ENCODE results near the gene WFS1. TPM values are rescaled to one million over a fixed set of nuclear protein-coding genes. Genes with fewer than 3 reads are reported as not detected.

Gene WFS1
- total RNA-seq, 2 donors from 2014 or later: 77.9 to 131 TPM

GRCh38 chr4:6329478-6330383, 60.1 kb downstream of the WFS1 start:
- no peak for TF ChIP-seq CTCF (IDR thresholded peaks at IDR 0.05)
- Histone ChIP-seq H3K36me3 (no peaks in the 10 kb centered on the region), H3K27me3 (replicated peaks; ENCODE audit: insufficient read depth) (no peaks in the 10 kb centered on the region), H3K4me1 (ENCODE audit: control insufficient read depth in 1 of 2, low read depth in 2 of 2) (no peaks in the 10 kb centered on the region), H3K9me3 (no peaks in the 10 kb centered on the region), H3K27ac (no peak overlapping the region), H3K4me3 (no peak overlapping the region)
- DNase-seq (ENCODE audit: low spot score): no peak
- ATAC-seq (ENCODE audit: insufficient number of reproducible peaks, low FRiP score, low read depth): no peak

GRCh38 chr4:6330384-6330767, 60.7 kb downstream of the WFS1 start:
- Histone ChIP-seq H3K4me3 (no peak overlapping the region), H3K27me3 (replicated peaks; ENCODE audit: insufficient read depth) (no peaks in the 10 kb centered on the region), H3K36me3 (no peaks in the 10 kb centered on the region), H3K4me1 (ENCODE audit: control insufficient read depth in 1 of 2, low read depth in 2 of 2) (no peaks in the 10 kb centered on the region), H3K27ac (no peak overlapping the region), H3K9me3 (no peaks in the 10 kb centered on the region)
- DNase-seq (ENCODE audit: low spot score): no peak
- no peak for TF ChIP-seq CTCF (IDR thresholded peaks at IDR 0.05)
- ATAC-seq (ENCODE audit: insufficient number of reproducible peaks, low FRiP score, low read depth): no peak

GRCh38 chr4:6331018-6331417, 61.4 kb downstream of the WFS1 start:
- Histone ChIP-seq H3K27me3 (replicated peaks; ENCODE audit: insufficient read depth) (no peaks in the 10 kb centered on the region), H3K9me3 (no peaks in the 10 kb centered on the region), H3K36me3 (no peaks in the 10 kb centered on the region), H3K4me3 (no peak overlapping the region), H3K4me1 (ENCODE audit: control insufficient read depth in 1 of 2, low read depth in 2 of 2) (no peaks in the 10 kb centered on the region), H3K27ac (no peak overlapping the region)
- DNase-seq (ENCODE audit: low spot score) (no peak), ATAC-seq (ENCODE audit: insufficient number of reproducible peaks, low FRiP score, low read depth) (no peak)
- TF ChIP-seq CTCF (IDR thresholded peaks at IDR 0.05): no peak

GRCh38 chr4:6331468-6331867, 61.8 kb downstream of the WFS1 start:
- Histone ChIP-seq H3K4me1 (ENCODE audit: control insufficient read depth in 1 of 2, low read depth in 2 of 2) (no peaks in the 10 kb centered on the region), H3K36me3 (no peaks in the 10 kb centered on the region), H3K27me3 (replicated peaks; ENCODE audit: insufficient read depth) (no peaks in the 10 kb centered on the region), H3K27ac (no peak overlapping the region), H3K9me3 (no peaks in the 10 kb centered on the region), H3K4me3 (no peak overlapping the region)
- ATAC-seq (ENCODE audit: insufficient number of reproducible peaks, low FRiP score, low read depth) (no peak), DNase-seq (ENCODE audit: low spot score) (no peak)
- no peak for TF ChIP-seq CTCF (IDR thresholded peaks at IDR 0.05)

- DNase-seq (ENCODE audit: low spot score) (no peak), ATAC-seq (ENCODE audit: insufficient number of reproducible peaks, low FRiP score, low read depth) (no peak)
- Histone ChIP-seq H3K36me3 (no peaks in the 10 kb centered on the region), H3K27me3 (replicated peaks; ENCODE audit: insufficient read depth) (no peaks in the 10 kb centered on the region), H3K4me1 (ENCODE audit: control insufficient read depth in 1 of 2, low read depth in 2 of 2) (no peaks in the 10 kb centered on the region), H3K4me3 (no peak overlapping the region), H3K9me3 (no peaks in the 10 kb centered on the region), H3K27ac (no peak overlapping the region)
- peak; percentile 29 for TF ChIP-seq CTCF (IDR thresholded peaks at IDR 0.05)
Measured at GRCh38 chr4:6332042-6332668, 62.5 kb downstream of the WFS1 start.
